H1 (cell line): Measurements from ENCODE around the gene FBXO41. TPM values are rescaled to one million over a fixed set of nuclear protein-coding genes. Genes with fewer than 3 reads are reported as not detected.

Experiments
- polyA plus RNA-seq, 7 experiments: library from polyadenylated mRNA; depleted of rRNA in 3 of 7; stranded (reverse) in 5 of 7; unstranded in 2 of 7; fragments of >200 nt in 5 of 7; fragments of 200-250 nt in 2 of 7; gene quantifications; 1 replicate in 5 of 7; 2 replicates in 1 of 7; 4 replicates in 1 of 7; pipeline versions ENCODE4 v1.2.1 to v1.2.3, GENCODE V29; 2011 to 2013; ENCODE audit warnings: missing spikeins in 2 of 7, mixed read lengths in 2 of 7
- total RNA-seq: library from RNA; stranded (reverse); fragmentation: NEBNext Ultra II Directional; extraction: Animal tissue kit (Norgen Biotek cat#: 25700); gene quantifications from 2 replicates; pipeline ENCODE4 v1.2.1, GENCODE V29; 2021
- TF ChIP-seq, protein P1 (sequence below): IDR thresholded peaks from 2 replicates; pipeline ENCODE4 v1.6.1; 2011; ENCODE audit warnings: low read depth, mild to moderate bottlenecking, low read length; ENCODE audit not compliant: insufficient read depth

Gene FBXO41
- total and polyA plus RNA-seq, 2 of the 8 experiments (the other 6 are each of a cell fraction or from before 2014, with no cell fraction given): 11.2 to 14.3 TPM

DNA sequence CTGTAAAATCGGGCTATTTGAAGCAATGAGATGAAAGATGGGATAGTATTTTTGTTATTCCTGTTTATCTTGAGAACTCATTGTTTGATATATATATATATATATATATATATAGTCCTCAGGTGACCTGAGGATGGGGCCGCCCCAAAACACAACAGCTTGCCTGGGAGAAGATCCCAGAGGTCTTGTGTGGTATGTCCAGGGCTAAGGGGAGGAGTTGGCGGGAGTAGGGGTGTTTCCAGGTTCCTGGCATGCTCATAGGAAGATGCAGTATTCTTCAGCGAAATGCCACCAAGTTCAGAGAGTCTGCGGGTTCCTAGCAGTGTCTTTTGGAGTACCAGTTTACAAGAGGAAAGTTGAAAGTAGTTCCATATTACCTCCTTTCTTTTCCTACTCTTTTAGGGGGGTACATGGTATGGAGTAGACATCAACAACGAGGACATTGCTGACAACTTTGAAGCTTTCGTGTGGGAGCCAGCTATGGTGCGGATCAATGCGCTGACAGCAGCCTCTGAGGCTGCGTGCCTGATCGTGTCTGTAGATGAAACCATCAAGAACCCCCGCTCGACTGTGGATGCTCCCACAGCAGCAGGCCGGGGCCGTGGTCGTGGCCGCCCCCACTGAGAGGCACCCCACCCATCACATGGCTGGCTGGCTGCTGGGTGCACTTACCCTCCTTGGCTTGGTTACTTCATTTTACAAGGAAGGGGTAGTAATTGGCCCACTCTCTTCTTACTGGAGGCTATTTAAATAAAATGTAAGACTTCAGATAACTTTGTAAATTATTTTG lies 31.8 kb downstream of the FBXO41 start (continued):
- TF ChIP-seq, protein P1, sequence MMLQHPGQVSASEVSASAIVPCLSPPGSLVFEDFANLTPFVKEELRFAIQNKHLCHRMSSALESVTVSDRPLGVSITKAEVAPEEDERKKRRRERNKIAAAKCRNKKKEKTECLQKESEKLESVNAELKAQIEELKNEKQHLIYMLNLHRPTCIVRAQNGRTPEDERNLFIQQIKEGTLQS: no peak
- TF ChIP-seq, all 59 proteins: peak for 0
